ENCODE measurements around the gene HMGB4.
A peak's percentile ranks its signal among the peaks of the same experiment; 100 is the strongest.

HMGB4 gene

DNA sequence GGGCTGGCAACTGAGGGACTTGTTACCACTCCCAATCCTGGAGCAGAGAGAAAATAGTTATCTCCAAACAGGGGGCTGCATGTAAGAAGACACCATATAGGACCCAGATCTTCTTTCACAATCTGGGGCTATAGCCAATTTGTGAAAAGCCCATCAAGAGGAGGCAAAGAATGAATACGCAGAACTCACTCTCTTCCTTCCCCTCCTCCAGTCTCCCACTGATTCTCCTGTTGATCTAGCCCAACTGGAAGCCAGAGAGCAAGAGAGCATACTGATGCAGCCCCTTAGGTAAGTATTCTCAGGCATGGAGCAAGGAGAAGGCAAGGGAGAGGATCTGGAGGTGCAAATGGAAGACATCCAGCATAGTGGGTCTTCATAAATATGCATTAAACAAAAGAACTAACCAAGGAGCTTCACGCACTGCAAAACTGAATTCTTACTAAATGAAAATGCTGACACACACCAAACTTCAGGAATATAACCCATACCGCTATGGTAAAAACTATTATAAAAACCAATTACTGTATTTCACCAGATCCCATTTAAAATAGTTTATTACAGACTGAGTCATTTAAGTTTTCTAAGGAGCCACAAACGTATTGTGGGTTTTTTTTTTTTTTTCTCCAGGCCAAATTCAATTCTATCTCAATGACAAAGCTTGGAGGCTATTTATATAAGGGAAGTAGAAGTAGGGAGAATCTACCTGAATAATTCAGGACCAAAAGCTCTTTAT is 15.5 kb upstream of the HMGB4 start:
- DNase-seq (ENCODE audit: low read depth, low spot score): no peak

DNA sequence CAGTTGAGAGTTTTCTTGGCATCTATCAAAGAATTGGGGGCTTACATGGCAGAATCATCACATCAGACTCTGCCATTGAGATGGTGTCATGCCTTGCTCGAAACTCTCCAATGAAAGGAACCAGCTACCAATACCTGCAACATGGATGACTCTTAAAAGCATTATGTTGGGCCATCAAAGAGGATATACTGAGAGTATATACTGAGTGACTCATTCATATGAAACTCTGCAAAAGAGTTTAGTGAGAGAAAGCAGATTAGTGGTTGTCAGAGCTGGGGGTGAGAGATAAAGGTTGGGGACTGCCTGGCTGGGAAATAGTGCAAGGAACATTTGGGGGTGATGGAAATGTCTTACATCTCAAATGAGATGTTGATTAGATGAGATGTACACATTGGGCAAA is 14.7 kb upstream of the HMGB4 start:
- DNase-seq (ENCODE audit: low read depth, low spot score): no peak

DNA sequence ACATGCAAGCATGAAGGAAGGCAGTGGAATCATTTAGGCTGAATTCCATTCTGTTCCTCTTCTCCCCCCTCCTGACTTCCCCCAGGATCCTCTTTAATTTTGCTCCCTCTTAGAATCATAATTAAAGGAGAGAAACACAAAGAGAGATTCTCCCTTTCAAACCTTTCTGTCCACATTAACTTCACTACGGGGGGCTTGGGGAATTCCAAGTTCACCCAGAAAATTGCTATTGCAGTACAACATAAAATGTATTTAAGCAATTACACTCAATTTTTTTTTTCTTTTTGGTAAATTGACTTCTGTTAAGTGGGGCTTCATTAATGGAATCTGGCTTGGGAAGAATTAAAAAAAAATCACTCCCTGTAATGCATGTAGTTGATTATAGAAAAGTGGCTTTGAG is 13.4 kb upstream of the HMGB4 start:
- DNase-seq (ENCODE audit: low read depth, low spot score): no peak

DNA sequence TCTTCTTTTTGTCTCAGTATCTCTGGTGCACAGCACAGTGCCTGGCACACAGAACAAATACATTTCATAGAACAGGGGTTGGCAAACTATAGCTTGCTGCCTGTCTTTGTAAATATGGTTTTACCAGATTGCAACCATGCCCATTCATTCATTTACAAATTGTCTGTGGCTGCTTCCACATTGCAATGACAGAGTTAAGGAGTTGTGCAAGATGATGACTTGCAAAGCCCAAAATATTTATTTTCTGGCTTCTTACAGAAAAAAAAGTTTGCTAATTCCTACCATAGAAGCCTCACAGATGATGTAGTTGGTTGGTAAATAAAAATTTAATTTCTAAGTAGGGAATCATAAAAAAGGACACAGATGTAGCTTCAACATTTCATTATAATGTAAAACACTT is 11.2 kb upstream of the HMGB4 start:
- DNase-seq (ENCODE audit: low read depth, low spot score): no peak

DNA sequence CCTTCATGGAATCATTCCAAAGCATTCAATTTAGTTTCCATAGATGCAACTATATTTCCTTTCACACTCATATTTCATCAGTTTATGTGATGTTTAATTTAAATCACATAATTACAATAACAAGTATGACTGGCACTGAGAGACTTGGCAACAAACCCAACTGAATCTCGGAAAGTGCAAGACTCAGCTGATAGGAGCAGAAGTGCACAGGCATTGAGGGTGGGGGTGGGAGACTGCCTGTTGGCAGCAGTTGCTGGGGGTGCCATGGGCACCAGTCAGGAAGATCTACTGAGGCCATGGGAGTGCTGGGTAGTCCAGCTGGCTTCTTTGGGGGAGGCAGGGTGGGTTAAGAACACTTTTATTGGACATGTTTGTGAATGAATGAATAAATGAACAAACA is 10.4 kb upstream of the HMGB4 start:
- DNase-seq (ENCODE audit: low read depth, low spot score): no peak

DNA sequence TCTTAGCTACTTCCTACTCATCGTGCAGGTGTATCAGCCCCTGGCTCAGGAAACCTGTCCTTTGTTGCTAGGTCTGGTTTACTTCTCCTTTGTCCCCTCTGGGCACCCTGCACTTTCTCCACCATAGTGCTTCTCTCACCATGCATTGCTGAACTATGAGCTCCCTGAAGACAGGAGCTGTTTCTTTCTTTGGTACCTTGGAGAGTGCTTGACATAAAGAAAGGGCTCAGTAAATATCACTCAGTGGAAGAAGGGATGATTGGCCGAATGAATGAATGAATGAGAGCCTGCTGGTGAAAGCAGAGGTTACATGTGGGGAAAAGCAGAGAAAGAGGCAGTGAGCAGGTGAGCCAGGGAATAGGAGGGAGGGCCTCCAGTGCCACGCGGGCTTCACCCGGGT is 9.8 kb upstream of the HMGB4 start:
- peak; percentile 5 for DNase-seq (ENCODE audit: low read depth, low spot score)

DNA sequence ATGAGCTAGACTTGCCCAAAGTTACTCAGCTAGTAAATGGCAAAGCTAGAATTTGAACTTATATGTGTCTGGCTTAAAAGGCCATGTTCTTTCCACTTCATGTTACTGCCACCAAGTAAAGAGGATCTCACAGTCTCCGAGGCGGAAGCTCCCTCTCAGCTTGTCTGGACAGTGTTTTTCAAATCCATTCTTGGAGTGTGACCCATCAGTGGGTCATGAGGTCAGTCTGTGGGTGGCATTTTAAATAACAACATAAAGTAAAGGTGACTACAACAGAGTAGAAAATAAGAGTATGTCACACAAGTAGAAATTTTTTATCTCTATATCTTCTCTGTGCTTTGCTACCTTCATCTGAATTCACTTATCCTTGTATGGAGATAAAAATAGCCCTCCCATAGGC is 3.2 kb upstream of the HMGB4 start:
- no peak for DNase-seq (ENCODE audit: low read depth, low spot score)

- no peak for DNase-seq (ENCODE audit: low read depth, low spot score)
Measured at GRCh38 chr1:33864460-33865389, 846 bp downstream of the HMGB4 start.

DNA sequence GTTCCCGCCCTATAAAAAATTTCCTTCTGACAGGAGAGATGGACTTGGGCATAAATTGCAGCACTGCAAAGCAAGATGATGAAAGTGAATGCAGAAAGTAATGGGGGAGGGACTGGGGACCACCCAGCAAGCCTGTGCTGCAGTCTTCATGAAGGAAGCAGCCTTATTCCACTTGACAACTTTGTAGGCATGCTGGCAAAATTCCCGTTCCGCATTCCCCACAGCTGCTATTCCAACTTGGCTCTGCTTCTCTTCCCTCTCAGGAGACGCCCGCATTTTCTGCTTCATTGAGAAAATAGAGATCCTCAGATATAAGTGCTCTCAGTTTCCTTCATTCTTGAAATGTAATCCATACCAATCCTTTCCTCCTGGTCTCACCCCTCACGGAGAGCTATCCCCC is 2.4 kb downstream of the HMGB4 start:
- no peak for DNase-seq (ENCODE audit: low read depth, low spot score)

- no peak for DNase-seq (ENCODE audit: low read depth, low spot score)
Measured at GRCh38 chr1:33867684-33868083, 3.8 kb downstream of the HMGB4 start.

GRCh38 chr1:33872275-33872674 is 8.4 kb downstream of the HMGB4 start:
- DNase-seq (ENCODE audit: low read depth, low spot score): no peak

DNA sequence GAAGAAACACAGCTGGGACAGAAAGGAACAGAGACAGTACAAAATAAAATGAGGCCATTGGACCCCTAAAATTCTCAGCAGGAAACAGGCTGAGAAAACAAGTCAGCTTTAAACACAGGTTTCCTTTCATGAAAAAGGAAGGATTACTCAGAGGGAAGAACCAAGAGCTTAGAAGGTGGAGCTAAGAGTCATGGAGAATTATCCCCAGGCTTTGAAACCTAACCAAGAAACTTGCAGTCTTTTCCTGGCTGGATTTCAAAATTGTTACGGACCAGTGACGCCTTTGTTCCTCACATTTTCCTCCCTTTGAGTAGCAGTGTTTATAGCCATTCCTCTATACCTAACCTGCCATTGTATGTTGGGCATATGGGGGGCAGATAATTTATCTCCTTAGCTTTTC is 8.8 kb downstream of the HMGB4 start:
- no peak for DNase-seq (ENCODE audit: low read depth, low spot score)

DNA sequence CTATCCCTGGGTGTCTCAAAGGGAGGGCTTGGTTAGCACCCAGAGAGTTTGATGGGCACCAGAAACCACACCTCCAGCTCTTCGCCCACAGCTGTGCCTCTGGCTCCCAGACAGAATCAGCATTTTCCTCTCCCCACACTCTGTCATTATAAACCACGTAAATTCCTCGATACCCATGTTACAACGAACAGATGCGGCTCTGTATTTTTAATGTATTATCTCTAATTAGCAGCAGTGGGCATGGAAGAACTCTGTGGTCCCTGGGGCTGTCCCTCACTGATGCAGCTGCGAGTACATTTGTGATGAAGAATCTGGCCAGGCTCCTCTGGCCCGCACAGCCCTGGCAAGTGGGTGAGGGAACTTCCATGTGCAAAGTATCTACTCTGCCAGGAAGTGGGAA is 10.8 kb downstream of the HMGB4 start:
- DNase-seq (ENCODE audit: low read depth, low spot score): no peak

GRCh38 chr1:33875862-33876261 is 12.0 kb downstream of the HMGB4 start:
- DNase-seq (ENCODE audit: low read depth, low spot score): no peak

DNA sequence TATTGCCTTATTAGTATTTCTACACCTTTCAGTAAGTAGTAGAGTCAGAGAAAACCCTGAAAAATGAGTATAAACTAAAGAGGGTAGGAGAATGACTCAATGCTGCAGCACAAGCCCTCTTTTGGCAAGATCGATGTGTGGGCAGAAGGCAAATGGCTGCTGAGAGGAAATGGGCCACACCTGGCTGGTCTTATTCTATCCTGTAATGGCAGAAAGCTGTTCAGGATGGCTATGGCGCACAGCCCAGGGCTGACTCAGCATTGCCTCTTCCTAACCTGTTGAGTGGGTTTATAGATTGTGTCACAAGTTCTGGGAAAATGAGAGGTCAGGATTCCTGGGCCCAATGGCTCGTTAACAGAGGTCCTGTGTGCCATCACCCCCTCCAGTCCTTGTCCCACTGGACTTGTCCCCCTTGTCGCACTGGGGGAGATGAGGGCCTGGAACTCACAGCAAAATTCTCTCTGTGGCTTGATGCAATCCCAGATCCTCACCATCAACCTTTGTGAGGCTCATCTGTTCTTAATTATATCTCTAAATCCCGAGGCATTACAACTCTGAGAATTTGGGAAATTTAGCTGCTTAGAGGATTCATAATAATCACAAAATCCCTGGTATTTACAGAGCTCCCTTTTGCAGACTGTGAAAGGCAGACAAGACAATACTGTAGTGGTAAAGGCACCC is 13.2 kb downstream of the HMGB4 start:
- no peak for DNase-seq (ENCODE audit: low read depth, low spot score)

GRCh38 chr1:33878392-33878791 is 14.5 kb downstream of the HMGB4 start:
- DNase-seq (ENCODE audit: low read depth, low spot score): no peak

DNA sequence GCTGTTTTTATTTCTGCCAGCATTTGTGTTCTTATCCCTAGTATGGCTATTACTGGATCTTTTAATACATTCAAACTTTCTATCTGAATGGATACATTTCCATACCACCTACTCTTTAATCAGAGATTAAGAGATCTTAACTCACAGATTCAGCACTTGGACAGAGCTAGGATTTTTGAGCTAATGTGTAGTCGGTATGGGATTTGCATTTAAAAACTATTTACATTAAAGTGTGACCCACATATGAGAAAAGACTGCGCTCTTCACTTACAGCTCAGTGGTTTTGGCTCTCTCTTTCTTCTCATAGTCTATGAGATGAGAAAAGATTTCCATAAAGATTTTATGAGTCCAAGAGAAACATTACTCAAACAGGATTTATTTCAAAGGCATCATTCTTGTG is 16.4 kb downstream of the HMGB4 start:
- no peak for DNase-seq (ENCODE audit: low read depth, low spot score)

DNA sequence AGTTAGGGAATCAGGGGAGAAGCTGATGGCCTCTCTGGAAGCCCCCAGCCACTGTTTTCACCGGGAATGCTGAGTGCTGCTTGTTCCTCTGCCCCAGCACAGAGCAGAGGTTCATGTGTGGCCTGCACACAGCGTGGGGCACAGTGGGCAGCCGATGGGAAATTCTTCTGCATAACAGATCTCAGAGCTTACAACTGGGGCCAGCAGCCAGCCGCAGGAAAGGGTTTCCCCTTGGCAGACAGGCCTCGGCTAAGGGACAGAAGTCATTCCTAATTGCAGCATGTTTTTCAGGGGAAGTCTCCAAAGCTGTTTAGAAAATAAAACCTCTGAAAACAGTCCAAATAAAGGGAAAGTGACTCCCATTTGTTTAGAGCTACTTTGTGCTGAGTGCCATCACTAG is 22.6 kb downstream of the HMGB4 start:
- peak; percentile 3 for DNase-seq (ENCODE audit: low read depth, low spot score)

GRCh38 chr1:33893147-33893830 is 29.4 kb downstream of the HMGB4 start:
- DNase-seq (ENCODE audit: low read depth, low spot score): no peak

- peak; percentile 14 for DNase-seq (ENCODE audit: low read depth, low spot score)
Measured at GRCh38 chr1:33895396-33895795, 31.5 kb downstream of the HMGB4 start.

DNA sequence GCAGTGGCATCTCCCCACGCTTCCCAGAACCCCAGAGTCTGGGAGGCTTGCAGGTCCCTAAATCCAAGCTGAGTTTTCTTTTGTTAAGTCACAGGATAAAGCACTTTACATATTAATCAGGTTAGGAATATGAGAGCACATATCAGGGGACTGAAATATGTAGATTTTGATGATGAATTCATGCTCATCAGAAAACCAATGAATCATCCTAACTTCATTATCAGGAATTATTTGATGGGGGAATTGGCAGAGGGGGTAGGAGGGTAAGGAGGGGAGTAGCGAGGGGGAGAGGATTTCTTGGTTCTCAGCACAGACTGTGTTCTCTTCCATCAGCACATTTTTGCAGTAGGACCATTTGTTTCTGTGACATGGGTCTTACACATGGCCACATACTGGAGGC is 32.1 kb downstream of the HMGB4 start:
- no peak for DNase-seq (ENCODE audit: low read depth, low spot score)
